Type B pancreatic cell (in vitro differentiated cells): Measurements from ENCODE around the gene C11orf91. TPM values are rescaled to one million over a fixed set of nuclear protein-coding genes. Genes with fewer than 3 reads are reported as not detected.

Experiments
- DNase-seq: peaks from one replicate; pipeline ENCODE4 v3.0.0; 2021; ENCODE audit warnings: mixed read lengths; ENCODE audit not compliant: unreplicated experiment; ENCODE audit errors: extremely low spot score
- H3K27ac Mint-ChIP-seq: 2 replicates; pipeline ENCODE4 v1.8.0; 2021; ENCODE audit warnings: mild to moderate bottlenecking, mixed read lengths
- H3K27me3 Mint-ChIP-seq: 2 replicates; pipeline ENCODE4 v1.8.0; 2021; ENCODE audit warnings: mixed read lengths
- H3K36me3 Mint-ChIP-seq: 2 replicates; pipeline ENCODE4 v1.8.0; 2021; ENCODE audit warnings: mixed read lengths
- H3K4me1 Mint-ChIP-seq: one replicate; pipeline ENCODE4 v1.8.0; 2021; ENCODE audit warnings: mixed read lengths; ENCODE audit not compliant: unreplicated experiment
- H3K4me3 Mint-ChIP-seq: 2 replicates; pipeline ENCODE4 v1.8.0; 2021; ENCODE audit warnings: mild to moderate bottlenecking, mixed read lengths
- H3K9me3 Mint-ChIP-seq: 2 replicates; pipeline ENCODE4 v1.8.0; 2021; ENCODE audit warnings: mixed read lengths
- CTCF ChIP-seq: fragments of 200-600 bp; sonication (generic); conservative IDR thresholded peaks from 2 replicates; pipeline ENCODE4 v1.5.0; 2021; ENCODE audit warnings: antibody characterized with exemption, mild to moderate bottlenecking
- long read RNA-seq: library from polyadenylated mRNA; unstranded; transcript quantifications from one replicate; pipeline ENCODE4 v2.0.0, GENCODE V29; 2020
- total RNA-seq: library from RNA; stranded (reverse); gene quantifications from 2 replicates; pipeline ENCODE4 v1.2.1, GENCODE V29; 2021; ENCODE audit warnings: low replicate concordance

C11orf91 gene, protein sequence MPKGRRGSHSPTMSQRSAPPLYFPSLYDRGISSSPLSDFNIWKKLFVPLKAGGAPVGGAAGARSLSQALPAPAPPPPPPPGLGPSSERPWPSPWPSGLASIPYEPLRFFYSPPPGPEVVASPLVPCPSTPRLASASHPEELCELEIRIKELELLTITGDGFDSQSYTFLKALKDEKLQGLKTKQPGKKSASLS
- total RNA-seq, result not detected in 2 replicates
- long read RNA-seq, result 0 reads

GRCh38 chr11:33700502-33701271 is at the start of gene C11orf91:
Gene C11orf91 (minus strand): TSS chr11:33700826. CDS start chr11:33700740, 86 bp downstream.
- no peak for TF ChIP-seq CTCF
- Mint-ChIP-seq H3K4me1 (peaks cover 13% of the 10 kb centered on the region), H3K27me3 (peaks cover 14% of the 10 kb centered on the region), H3K4me3 (peak within 1 kb of the TSS; percentile 94), H3K9me3 (no peaks in the 10 kb centered on the region), H3K27ac (peak within 1 kb of the TSS; percentile 94), H3K36me3 (no peaks in the 10 kb centered on the region)
- peak; percentile 98 for DNase-seq

DNA sequence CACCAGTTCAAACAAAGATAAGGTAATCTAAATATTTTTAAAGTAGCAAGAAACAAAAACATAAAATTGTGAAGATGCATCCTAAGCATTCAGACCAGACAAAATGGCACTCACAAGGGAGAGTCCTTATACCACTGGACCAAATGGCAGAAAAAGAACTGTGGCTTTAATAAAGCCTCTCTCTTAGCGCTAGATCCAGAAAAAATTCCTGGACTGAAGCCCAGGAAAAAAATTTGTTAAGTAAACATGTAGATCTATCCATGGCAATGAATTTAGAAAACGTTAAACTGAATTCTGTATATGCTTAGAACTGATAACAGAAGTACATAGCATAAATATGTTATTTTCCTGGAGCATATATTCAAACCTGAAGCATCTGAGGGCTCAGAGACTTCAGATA is 47.4 kb upstream of the C11orf91 start:
- H3K9me3 Mint-ChIP-seq, result no peaks in the 10 kb centered on the region
- H3K27ac Mint-ChIP-seq, result no peak overlapping the region
- peaks cover 9% of the 10 kb centered on the region for H3K36me3 Mint-ChIP-seq
- TF ChIP-seq CTCF, result no peak
- no peaks in the 10 kb centered on the region for H3K27me3 Mint-ChIP-seq
- H3K4me1 Mint-ChIP-seq, result no peaks in the 10 kb centered on the region
- H3K4me3 Mint-ChIP-seq, result no peak overlapping the region
- DNase-seq, result no peak

GRCh38 chr11:33743291-33743690 is 42.7 kb upstream of the C11orf91 start:
- H3K4me3 Mint-ChIP-seq, result no peak overlapping the region
- TF ChIP-seq CTCF, result no peak
- H3K9me3 Mint-ChIP-seq, result no peaks in the 10 kb centered on the region
- no peak for DNase-seq
- peaks cover 5% of the 10 kb centered on the region for H3K27me3 Mint-ChIP-seq
- H3K27ac Mint-ChIP-seq, result no peak overlapping the region
- H3K36me3 Mint-ChIP-seq, result peaks cover 12% of the 10 kb centered on the region
- H3K4me1 Mint-ChIP-seq, result no peaks in the 10 kb centered on the region

DNA sequence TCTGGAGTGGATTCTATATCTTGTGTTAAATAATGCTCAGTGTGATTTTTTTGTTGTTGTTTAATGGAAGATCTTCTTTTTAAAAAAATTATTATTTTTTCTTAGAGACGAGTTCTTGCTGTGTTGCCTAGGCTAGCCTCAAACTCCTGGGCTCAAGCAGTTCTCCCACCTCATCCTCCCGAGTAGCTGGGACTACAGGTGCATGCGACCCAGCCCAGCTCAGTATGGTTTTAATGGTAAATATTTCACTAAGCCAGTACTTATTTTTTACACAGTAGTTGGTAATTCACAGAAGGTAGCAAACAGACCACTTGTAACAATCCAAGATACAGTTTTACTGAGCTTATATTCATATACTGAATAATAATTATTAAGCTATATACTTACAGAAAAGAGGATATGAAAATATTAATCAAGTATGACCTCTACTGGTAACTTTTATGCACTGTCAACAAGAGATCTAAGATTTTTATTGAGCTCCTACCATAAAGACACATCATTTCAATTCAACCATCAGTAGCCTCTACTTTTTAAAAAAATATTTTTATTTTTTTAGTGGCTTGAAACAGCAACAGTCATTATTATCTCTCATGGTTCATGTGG is 41.7 kb upstream of the C11orf91 start:
- Mint-ChIP-seq H3K4me1 (no peaks in the 10 kb centered on the region), H3K4me3 (no peak overlapping the region), H3K27me3 (peaks cover 5% of the 10 kb centered on the region), H3K36me3 (peaks cover 9% of the 10 kb centered on the region), H3K27ac (no peak overlapping the region), H3K9me3 (no peaks in the 10 kb centered on the region)
- DNase-seq, result no peak
- peak; percentile 67 for TF ChIP-seq CTCF

DNA sequence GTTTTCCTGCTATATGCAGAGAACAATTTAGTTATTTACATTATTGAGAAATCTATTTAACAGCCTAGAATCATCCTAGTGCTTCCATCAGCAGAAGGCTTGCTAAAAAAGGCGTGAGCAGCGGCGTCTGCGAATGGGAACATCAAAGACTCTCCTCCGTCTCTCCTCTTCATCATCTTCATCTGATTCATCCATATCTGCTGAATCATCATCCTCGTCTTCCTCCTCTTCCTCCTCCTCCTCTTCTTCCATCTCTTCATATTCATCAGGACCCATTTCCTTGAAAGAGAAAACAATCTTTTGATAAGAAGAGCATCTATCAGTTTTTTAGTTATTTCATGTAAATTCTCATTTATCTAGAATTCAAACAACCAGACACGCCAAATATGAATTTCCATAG is 41.2 kb upstream of the C11orf91 start:
- peaks cover 4% of the 10 kb centered on the region for H3K4me1 Mint-ChIP-seq
- H3K27me3 Mint-ChIP-seq, result peaks cover 5% of the 10 kb centered on the region
- H3K4me3 Mint-ChIP-seq, result no peak overlapping the region
- no peak overlapping the region for H3K27ac Mint-ChIP-seq
- TF ChIP-seq CTCF, result no peak
- H3K36me3 Mint-ChIP-seq, result peaks cover 6% of the 10 kb centered on the region
- no peaks in the 10 kb centered on the region for H3K9me3 Mint-ChIP-seq
- DNase-seq, result no peak
